ENCODE measurements around the gene PPP4R2.

DNA sequence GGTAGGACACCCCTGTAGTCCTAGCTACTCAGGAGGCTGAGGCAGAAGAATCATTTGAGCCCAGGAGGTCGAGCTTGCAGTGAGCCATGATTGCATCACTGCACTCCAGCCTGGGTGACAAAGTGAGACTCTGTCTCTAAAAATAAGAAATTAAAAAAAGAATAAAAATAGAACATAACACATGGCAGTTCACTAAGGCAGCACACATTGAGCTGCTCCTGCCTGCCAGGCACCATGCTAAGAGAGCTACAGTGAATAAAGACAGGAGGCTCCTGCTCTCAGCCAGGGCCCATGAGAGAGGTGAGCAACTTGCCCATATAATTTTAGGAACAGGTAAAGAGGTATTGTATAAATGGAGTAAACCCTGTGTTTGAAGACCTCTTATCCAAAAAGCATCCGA lies 119.2 kb downstream of the PPP4R2 start:
- TF ChIP-seq, protein P1, sequence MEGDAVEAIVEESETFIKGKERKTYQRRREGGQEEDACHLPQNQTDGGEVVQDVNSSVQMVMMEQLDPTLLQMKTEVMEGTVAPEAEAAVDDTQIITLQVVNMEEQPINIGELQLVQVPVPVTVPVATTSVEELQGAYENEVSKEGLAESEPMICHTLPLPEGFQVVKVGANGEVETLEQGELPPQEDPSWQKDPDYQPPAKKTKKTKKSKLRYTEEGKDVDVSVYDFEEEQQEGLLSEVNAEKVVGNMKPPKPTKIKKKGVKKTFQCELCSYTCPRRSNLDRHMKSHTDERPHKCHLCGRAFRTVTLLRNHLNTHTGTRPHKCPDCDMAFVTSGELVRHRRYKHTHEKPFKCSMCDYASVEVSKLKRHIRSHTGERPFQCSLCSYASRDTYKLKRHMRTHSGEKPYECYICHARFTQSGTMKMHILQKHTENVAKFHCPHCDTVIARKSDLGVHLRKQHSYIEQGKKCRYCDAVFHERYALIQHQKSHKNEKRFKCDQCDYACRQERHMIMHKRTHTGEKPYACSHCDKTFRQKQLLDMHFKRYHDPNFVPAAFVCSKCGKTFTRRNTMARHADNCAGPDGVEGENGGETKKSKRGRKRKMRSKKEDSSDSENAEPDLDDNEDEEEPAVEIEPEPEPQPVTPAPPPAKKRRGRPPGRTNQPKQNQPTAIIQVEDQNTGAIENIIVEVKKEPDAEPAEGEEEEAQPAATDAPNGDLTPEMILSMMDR (IDR thresholded peaks at IDR 0.05), result no peak
- TF ChIP-seq POLR2AphosphoS5 (IDR thresholded peaks at IDR 0.05), result no peak

Data from breast epithelium (tissue), 3 donors.